ENCODE measurements around the gene KHK. TPM values are rescaled to one million over a fixed set of nuclear protein-coding genes. Genes with fewer than 3 reads are reported as not detected.

Gene KHK
- total RNA-seq, result 2.0 and 2.4 TPM in 2 replicates
- long read RNA-seq, transcript KHK-202 (8 exons, 2,411 nt), result major isoform, 5 of 9 reads
- long read RNA-seq, partial matches to known transcripts, result 0 of 9 reads
- long read RNA-seq, other reads (novel, unspliced or antisense), result 4 of 9 reads

- H3K36me3 Mint-ChIP-seq (ENCODE audit: unreplicated experiment), result peaks cover 1% of the 10 kb centered on the region
- H3K27ac Mint-ChIP-seq (ENCODE audit: unreplicated experiment), result peak within 1 kb of the TSS; percentile 80
- peak; percentile 84 for DNase-seq (ENCODE audit: extremely low spot score, unreplicated experiment)
- H3K4me3 Mint-ChIP-seq (ENCODE audit: unreplicated experiment), result peak within 1 kb of the TSS; percentile 79
- TF ChIP-seq, protein P1, sequence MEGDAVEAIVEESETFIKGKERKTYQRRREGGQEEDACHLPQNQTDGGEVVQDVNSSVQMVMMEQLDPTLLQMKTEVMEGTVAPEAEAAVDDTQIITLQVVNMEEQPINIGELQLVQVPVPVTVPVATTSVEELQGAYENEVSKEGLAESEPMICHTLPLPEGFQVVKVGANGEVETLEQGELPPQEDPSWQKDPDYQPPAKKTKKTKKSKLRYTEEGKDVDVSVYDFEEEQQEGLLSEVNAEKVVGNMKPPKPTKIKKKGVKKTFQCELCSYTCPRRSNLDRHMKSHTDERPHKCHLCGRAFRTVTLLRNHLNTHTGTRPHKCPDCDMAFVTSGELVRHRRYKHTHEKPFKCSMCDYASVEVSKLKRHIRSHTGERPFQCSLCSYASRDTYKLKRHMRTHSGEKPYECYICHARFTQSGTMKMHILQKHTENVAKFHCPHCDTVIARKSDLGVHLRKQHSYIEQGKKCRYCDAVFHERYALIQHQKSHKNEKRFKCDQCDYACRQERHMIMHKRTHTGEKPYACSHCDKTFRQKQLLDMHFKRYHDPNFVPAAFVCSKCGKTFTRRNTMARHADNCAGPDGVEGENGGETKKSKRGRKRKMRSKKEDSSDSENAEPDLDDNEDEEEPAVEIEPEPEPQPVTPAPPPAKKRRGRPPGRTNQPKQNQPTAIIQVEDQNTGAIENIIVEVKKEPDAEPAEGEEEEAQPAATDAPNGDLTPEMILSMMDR (IDR thresholded peaks at IDR 0.05), result no peak
- no peaks in the 10 kb centered on the region for H3K9me3 Mint-ChIP-seq (ENCODE audit: unreplicated experiment)
- H3K27me3 Mint-ChIP-seq (ENCODE audit: unreplicated experiment), result no peaks in the 10 kb centered on the region
- H3K4me1 Mint-ChIP-seq (ENCODE audit: unreplicated experiment), result peaks cover 16% of the 10 kb centered on the region
Measured at GRCh38 chr2:27086724-27087593, at the start of gene KHK. KHK (plus strand) TSS chr2:27086772; CDS start chr2:27087260, 488 bp downstream.

GRCh38 chr2:27038012-27038411, 48.6 kb upstream of the KHK start:
- peaks cover 39% of the 10 kb centered on the region for H3K36me3 Mint-ChIP-seq (ENCODE audit: unreplicated experiment)
- H3K4me1 Mint-ChIP-seq (ENCODE audit: unreplicated experiment), result peaks cover 18% of the 10 kb centered on the region
- no peak overlapping the region for H3K4me3 Mint-ChIP-seq (ENCODE audit: unreplicated experiment)
- TF ChIP-seq, protein P1 (IDR thresholded peaks at IDR 0.05), result no peak
- DNase-seq (ENCODE audit: extremely low spot score, unreplicated experiment), result no peak
- H3K9me3 Mint-ChIP-seq (ENCODE audit: unreplicated experiment), result no peaks in the 10 kb centered on the region
- no peak overlapping the region for H3K27ac Mint-ChIP-seq (ENCODE audit: unreplicated experiment)
- H3K27me3 Mint-ChIP-seq (ENCODE audit: unreplicated experiment), result no peaks in the 10 kb centered on the region

DNA sequence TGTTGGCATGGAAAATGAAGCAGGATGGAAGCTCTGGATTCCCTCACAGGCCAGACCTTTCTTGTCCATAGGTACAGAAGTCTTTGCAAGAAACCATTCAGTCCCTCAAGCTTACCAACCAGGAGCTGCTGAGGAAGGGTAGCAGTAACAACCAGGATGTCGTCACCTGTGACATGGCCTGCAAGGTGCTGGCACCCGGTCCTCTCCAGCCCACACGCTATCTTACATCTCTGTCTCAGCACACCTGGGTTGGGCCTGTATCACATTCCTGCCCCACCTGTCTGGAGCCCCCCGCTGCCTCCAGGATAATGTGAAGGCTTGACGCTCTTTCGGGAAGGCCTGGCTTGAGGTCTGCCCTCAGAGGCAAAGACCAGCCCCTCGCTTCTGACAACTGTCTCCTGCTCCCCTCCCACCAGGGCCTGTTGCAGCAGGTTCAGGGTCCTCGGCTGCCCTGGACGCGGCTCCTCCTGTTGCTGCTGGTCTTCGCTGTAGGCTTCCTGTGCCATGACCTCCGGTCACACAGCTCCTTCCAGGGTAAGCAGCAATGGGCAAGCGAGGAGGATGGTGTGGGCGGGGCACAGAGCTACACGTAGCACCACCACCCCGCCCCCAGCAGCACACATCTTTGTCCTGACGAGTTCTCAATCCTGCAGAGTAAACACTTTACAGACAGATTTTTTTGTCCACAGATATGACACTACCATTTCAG, 47.8 kb upstream of the KHK start:
- H3K4me3 Mint-ChIP-seq (ENCODE audit: unreplicated experiment), result no peak overlapping the region
- no peak for DNase-seq (ENCODE audit: extremely low spot score, unreplicated experiment)
- peaks cover 13% of the 10 kb centered on the region for H3K4me1 Mint-ChIP-seq (ENCODE audit: unreplicated experiment)
- H3K27me3 Mint-ChIP-seq (ENCODE audit: unreplicated experiment), result no peaks in the 10 kb centered on the region
- no peak overlapping the region for H3K27ac Mint-ChIP-seq (ENCODE audit: unreplicated experiment)
- TF ChIP-seq, protein P1 (IDR thresholded peaks at IDR 0.05), result no peak
- H3K9me3 Mint-ChIP-seq (ENCODE audit: unreplicated experiment), result no peaks in the 10 kb centered on the region
- peaks cover 39% of the 10 kb centered on the region for H3K36me3 Mint-ChIP-seq (ENCODE audit: unreplicated experiment)

GRCh38 chr2:27039426-27039825, 47.1 kb upstream of the KHK start:
- H3K4me3 Mint-ChIP-seq (ENCODE audit: unreplicated experiment), result no peak overlapping the region
- H3K4me1 Mint-ChIP-seq (ENCODE audit: unreplicated experiment), result peaks cover 7% of the 10 kb centered on the region
- no peak for DNase-seq (ENCODE audit: extremely low spot score, unreplicated experiment)
- H3K27ac Mint-ChIP-seq (ENCODE audit: unreplicated experiment), result no peak overlapping the region
- TF ChIP-seq, protein P1 (IDR thresholded peaks at IDR 0.05), result no peak
- no peaks in the 10 kb centered on the region for H3K9me3 Mint-ChIP-seq (ENCODE audit: unreplicated experiment)
- H3K36me3 Mint-ChIP-seq (ENCODE audit: unreplicated experiment), result peaks cover 39% of the 10 kb centered on the region
- no peaks in the 10 kb centered on the region for H3K27me3 Mint-ChIP-seq (ENCODE audit: unreplicated experiment)

- TF ChIP-seq, protein P1 (IDR thresholded peaks at IDR 0.05), result no peak
- H3K4me3 Mint-ChIP-seq (ENCODE audit: unreplicated experiment), result no peak overlapping the region
- DNase-seq (ENCODE audit: extremely low spot score, unreplicated experiment), result no peak
- H3K27ac Mint-ChIP-seq (ENCODE audit: unreplicated experiment), result no peak overlapping the region
- H3K9me3 Mint-ChIP-seq (ENCODE audit: unreplicated experiment), result no peaks in the 10 kb centered on the region
- H3K36me3 Mint-ChIP-seq (ENCODE audit: unreplicated experiment), result peaks cover 39% of the 10 kb centered on the region
- no peaks in the 10 kb centered on the region for H3K27me3 Mint-ChIP-seq (ENCODE audit: unreplicated experiment)
- peaks cover 5% of the 10 kb centered on the region for H3K4me1 Mint-ChIP-seq (ENCODE audit: unreplicated experiment)
Measured at GRCh38 chr2:27039871-27040270, 46.7 kb upstream of the KHK start.

Data from osteocyte (in vitro differentiated cells).